ENCODE results near the gene LRP1-AS.

Gene LRP1-AS

GRCh38 chr12:57168058-57168457, 20.6 kb upstream of the LRP1-AS start:
- Mint-ChIP-seq H3K27me3 (ENCODE audit: low read depth, poor library complexity) (peaks cover 3% of the 10 kb centered on the region), H3K4me1 (peaks cover 13% of the 10 kb centered on the region)

GRCh38 chr12:57166971-57167371, 19.6 kb upstream of the LRP1-AS start:
- H3K36me3 Mint-ChIP-seq (ENCODE audit: low read depth): peaks cover 83% of the 10 kb centered on the region
- no peak for DNase-seq
- no peak overlapping the region for H3K27ac Mint-ChIP-seq
- H3K4me1 Mint-ChIP-seq: peaks cover 8% of the 10 kb centered on the region
- no peak overlapping the region for H3K4me3 Mint-ChIP-seq
- TF ChIP-seq CTCF (IDR thresholded peaks at IDR 0.05): no peak
- H3K9me3 Mint-ChIP-seq: no peaks in the 10 kb centered on the region
- H3K27me3 Mint-ChIP-seq (ENCODE audit: low read depth, poor library complexity): peaks cover 3% of the 10 kb centered on the region

More at GRCh38 chr12:57168058-57168457, 20.6 kb upstream of the LRP1-AS start:
- no peak for TF ChIP-seq CTCF (IDR thresholded peaks at IDR 0.05)
- Mint-ChIP-seq H3K27ac (peak overlapping the region; percentile 85), H3K36me3 (ENCODE audit: low read depth) (peaks cover 81% of the 10 kb centered on the region), H3K4me3 (no peak overlapping the region), H3K9me3 (no peaks in the 10 kb centered on the region)
- DNase-seq: no peak

GRCh38 chr12:57165741-57166140, 18.3 kb upstream of the LRP1-AS start:
- Mint-ChIP-seq H3K36me3 (ENCODE audit: low read depth) (peaks cover 86% of the 10 kb centered on the region), H3K27me3 (ENCODE audit: low read depth, poor library complexity) (peaks cover 3% of the 10 kb centered on the region), H3K9me3 (no peaks in the 10 kb centered on the region), H3K4me3 (no peak overlapping the region), H3K4me1 (peaks cover 9% of the 10 kb centered on the region), H3K27ac (peak overlapping the region; percentile 25)
- no peak for TF ChIP-seq CTCF (IDR thresholded peaks at IDR 0.05)
- no peak for DNase-seq

GRCh38 chr12:57164966-57165625, 17.7 kb upstream of the LRP1-AS start:
- peaks cover 88% of the 10 kb centered on the region for H3K36me3 Mint-ChIP-seq (ENCODE audit: low read depth)
- no peaks in the 10 kb centered on the region for H3K9me3 Mint-ChIP-seq
- no peak for TF ChIP-seq CTCF (IDR thresholded peaks at IDR 0.05)
- no peak for DNase-seq
- H3K27ac Mint-ChIP-seq: peak overlapping the region; percentile 85
- no peak overlapping the region for H3K4me3 Mint-ChIP-seq
- peaks cover 3% of the 10 kb centered on the region for H3K27me3 Mint-ChIP-seq (ENCODE audit: low read depth, poor library complexity)
- peaks cover 15% of the 10 kb centered on the region for H3K4me1 Mint-ChIP-seq

- H3K27ac Mint-ChIP-seq: peak overlapping the region; percentile 79
- DNase-seq: no peak
- H3K4me1 Mint-ChIP-seq: peaks cover 21% of the 10 kb centered on the region
- peaks cover 3% of the 10 kb centered on the region for H3K27me3 Mint-ChIP-seq (ENCODE audit: low read depth, poor library complexity)
- no peak for TF ChIP-seq CTCF (IDR thresholded peaks at IDR 0.05)
- H3K4me3 Mint-ChIP-seq: no peak overlapping the region
- peaks cover 82% of the 10 kb centered on the region for H3K36me3 Mint-ChIP-seq (ENCODE audit: low read depth)
- H3K9me3 Mint-ChIP-seq: no peaks in the 10 kb centered on the region
Measured at GRCh38 chr12:57164454-57164853, 17.0 kb upstream of the LRP1-AS start.

GRCh38 chr12:57162553-57163125, 15.2 kb upstream of the LRP1-AS start:
- Mint-ChIP-seq H3K4me3 (no peak overlapping the region), H3K36me3 (ENCODE audit: low read depth) (peaks cover 75% of the 10 kb centered on the region), H3K27ac (no peak overlapping the region), H3K4me1 (peaks cover 40% of the 10 kb centered on the region), H3K9me3 (no peaks in the 10 kb centered on the region), H3K27me3 (ENCODE audit: low read depth, poor library complexity) (no peaks in the 10 kb centered on the region)
- no peak for DNase-seq
- TF ChIP-seq CTCF (IDR thresholded peaks at IDR 0.05): no peak
